Measurements from ENCODE around the gene FGF18. TPM values are rescaled to one million over a fixed set of nuclear protein-coding genes. Genes with fewer than 3 reads are reported as not detected.

FGF18 gene
- total and polyA plus RNA-seq, 3 experiments from 2014 or later, result 0.18 to 0.22 TPM; not detected in 1

- H3K36me3 ChIP-seq (ENCODE audit: insufficient read depth, low read length), result no peaks in the 10 kb centered on the region
- no peak overlapping the region for H3K4me3 ChIP-seq (ENCODE audit: low read length)
- DNase-seq, result no peak
- H3K9me3 ChIP-seq (ENCODE audit: low read length), result no peaks in the 10 kb centered on the region
- H3K9me3 Mint-ChIP-seq, result no peaks in the 10 kb centered on the region
- peaks cover 12 to 29% of the 10 kb centered on the region in 2 donors for H3K27me3 Mint-ChIP-seq
- peaks cover 13% of the 10 kb centered on the region for H3K4me1 ChIP-seq (ENCODE audit: insufficient read depth, low read length)
- peak overlapping the region; percentile 69 to 91 (median 83) for H3K4me3 Mint-ChIP-seq
- H3K27ac Mint-ChIP-seq, result no peak overlapping the region
- POLR2A ChIA-PET, result no interaction called here
- H3K27ac ChIP-seq (ENCODE audit: low read depth, low read length), result no peak overlapping the region
- CTCF ChIA-PET, result interaction anchor here (2.1 kb wide), 1 partner anchor 872 kb away, joined by 6 read pairs; no protein-coding TSS in a partner anchor
- peaks cover 18% of the 10 kb centered on the region for H3K27me3 ChIP-seq (ENCODE audit: insufficient read depth, low read length, poor library complexity, severe bottlenecking)
- no peaks in the 10 kb centered on the region for H3K36me3 Mint-ChIP-seq
- peaks cover 10 to 21% (median 14%) of the 10 kb centered on the region in 3 donors for H3K4me1 Mint-ChIP-seq
Observed at GRCh38 chr5:171420431-171421241, 1.2 kb downstream of the FGF18 start.

GRCh38 chr5:171421331-171422262, 2.1 kb downstream of the FGF18 start:
- Mint-ChIP-seq H3K4me3 (peak overlapping the region in 5 of 7 donors; percentile 28 to 66 (median 54)), H3K9me3 (no peaks in the 10 kb centered on the region), H3K27me3 (peaks cover 12 to 29% of the 10 kb centered on the region in 2 donors), H3K36me3 (no peaks in the 10 kb centered on the region), H3K27ac (no peak overlapping the region), H3K4me1 (peaks cover 10 to 21% (median 14%) of the 10 kb centered on the region in 3 donors)
- ChIA-PET CTCF (interaction anchor here (1.2 to 2.1 kb wide), 2 partner anchors 13 to 871 kb away, joined by 3 to 6 read pairs; no protein-coding TSS in a partner anchor), POLR2A (no interaction called here)
- Histone ChIP-seq H3K36me3 (ENCODE audit: insufficient read depth, low read length) (no peaks in the 10 kb centered on the region), H3K4me3 (ENCODE audit: low read length) (no peak overlapping the region), H3K9me3 (ENCODE audit: low read length) (no peaks in the 10 kb centered on the region), H3K27ac (ENCODE audit: low read depth, low read length) (no peak overlapping the region), H3K4me1 (ENCODE audit: insufficient read depth, low read length) (peaks cover 13% of the 10 kb centered on the region), H3K27me3 (ENCODE audit: insufficient read depth, low read length, poor library complexity, severe bottlenecking) (peaks cover 18% of the 10 kb centered on the region)
- DNase-seq, result no peak

- Mint-ChIP-seq H3K27ac (no peak overlapping the region), H3K4me1 (peaks cover 10 to 21% (median 14%) of the 10 kb centered on the region in 3 donors), H3K27me3 (peaks cover 12 to 29% of the 10 kb centered on the region in 2 donors), H3K4me3 (no peak overlapping the region), H3K9me3 (no peaks in the 10 kb centered on the region), H3K36me3 (no peaks in the 10 kb centered on the region)
- CTCF ChIA-PET, result interaction anchor here (1.2 kb wide), 1 partner anchor 13 kb away, joined by 3 read pairs; no protein-coding TSS in a partner anchor
- Histone ChIP-seq H3K4me1 (ENCODE audit: insufficient read depth, low read length) (peaks cover 13% of the 10 kb centered on the region), H3K4me3 (ENCODE audit: low read length) (no peak overlapping the region), H3K27ac (ENCODE audit: low read depth, low read length) (no peak overlapping the region), H3K9me3 (ENCODE audit: low read length) (no peaks in the 10 kb centered on the region), H3K27me3 (ENCODE audit: insufficient read depth, low read length, poor library complexity, severe bottlenecking) (peaks cover 18% of the 10 kb centered on the region), H3K36me3 (ENCODE audit: insufficient read depth, low read length) (no peaks in the 10 kb centered on the region)
- no peak for DNase-seq
- POLR2A ChIA-PET, result no interaction called here
Observed at GRCh38 chr5:171422495-171422894, 3.0 kb downstream of the FGF18 start.

DNA sequence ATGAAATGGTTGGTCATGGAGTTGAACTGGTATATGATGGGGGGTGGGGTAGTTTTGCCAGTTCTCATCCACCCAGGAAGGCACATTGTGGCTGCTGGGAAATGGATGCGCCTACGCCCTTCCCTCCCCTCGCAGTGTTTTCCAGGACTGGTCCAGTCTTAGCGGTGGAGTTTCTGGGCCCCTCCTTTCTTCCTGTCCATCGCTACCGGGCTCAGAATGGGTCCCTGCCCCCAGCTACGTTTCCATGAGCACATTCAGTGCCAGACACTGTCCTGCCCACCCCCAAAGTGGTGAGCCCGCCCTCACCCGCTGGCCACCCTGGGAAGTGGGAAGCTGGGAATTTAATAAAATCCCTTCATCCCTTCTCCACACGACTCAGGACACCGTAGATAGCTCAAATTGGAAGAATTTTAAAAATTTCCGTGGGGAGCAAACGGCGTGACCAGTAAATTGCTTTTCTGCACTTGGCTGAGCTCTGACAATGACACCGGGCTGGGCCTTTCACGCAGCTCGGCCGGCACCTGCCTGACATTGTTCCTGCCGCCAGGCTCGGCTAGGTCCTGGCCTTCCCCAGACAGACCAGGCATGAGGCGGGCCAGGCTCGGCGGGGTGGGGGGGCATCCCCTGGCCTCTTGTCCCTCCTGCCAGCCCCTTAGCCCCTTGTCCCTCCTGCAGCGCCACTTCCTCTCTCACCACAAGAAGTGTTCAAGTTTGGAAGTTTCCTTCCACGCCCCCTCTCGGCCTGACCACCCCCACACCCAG, 3.6 kb downstream of the FGF18 start:
- H3K27ac ChIP-seq (ENCODE audit: low read depth, low read length), result no peak overlapping the region
- DNase-seq, result no peak
- peaks cover 12 to 29% of the 10 kb centered on the region in 2 donors for H3K27me3 Mint-ChIP-seq
- peaks cover 10 to 21% (median 14%) of the 10 kb centered on the region in 3 donors for H3K4me1 Mint-ChIP-seq
- no peaks in the 10 kb centered on the region for H3K9me3 Mint-ChIP-seq
- H3K4me1 ChIP-seq (ENCODE audit: insufficient read depth, low read length), result peaks cover 13% of the 10 kb centered on the region
- H3K27ac Mint-ChIP-seq, result no peak overlapping the region
- H3K4me3 ChIP-seq (ENCODE audit: low read length), result no peak overlapping the region
- no peaks in the 10 kb centered on the region for H3K36me3 Mint-ChIP-seq
- H3K4me3 Mint-ChIP-seq, result no peak overlapping the region
- CTCF ChIA-PET, result no interaction called here
- H3K9me3 ChIP-seq (ENCODE audit: low read length), result no peaks in the 10 kb centered on the region
- H3K27me3 ChIP-seq (ENCODE audit: insufficient read depth, low read length, poor library complexity, severe bottlenecking), result peaks cover 18% of the 10 kb centered on the region
- POLR2A ChIA-PET, result no interaction called here
- H3K36me3 ChIP-seq (ENCODE audit: insufficient read depth, low read length), result no peaks in the 10 kb centered on the region

- no peak overlapping the region for H3K27ac Mint-ChIP-seq
- Histone ChIP-seq H3K36me3 (ENCODE audit: insufficient read depth, low read length) (no peaks in the 10 kb centered on the region), H3K4me3 (ENCODE audit: low read length) (no peak overlapping the region), H3K27me3 (ENCODE audit: insufficient read depth, low read length, poor library complexity, severe bottlenecking) (peaks cover 18% of the 10 kb centered on the region), H3K4me1 (ENCODE audit: insufficient read depth, low read length) (peaks cover 9% of the 10 kb centered on the region), H3K9me3 (ENCODE audit: low read length) (no peaks in the 10 kb centered on the region), H3K27ac (ENCODE audit: low read depth, low read length) (no peak overlapping the region)
- H3K4me3 Mint-ChIP-seq, result no peak overlapping the region
- H3K4me1 Mint-ChIP-seq, result peaks cover 6 to 11% (median 10%) of the 10 kb centered on the region in 3 donors
- H3K27me3 Mint-ChIP-seq, result peaks cover 15 to 29% of the 10 kb centered on the region in 2 donors
- DNase-seq, result no peak
- ChIA-PET CTCF (no interaction called here), POLR2A (no interaction called here)
- H3K9me3 Mint-ChIP-seq, result no peaks in the 10 kb centered on the region
- no peaks in the 10 kb centered on the region for H3K36me3 Mint-ChIP-seq
Observed at GRCh38 chr5:171424726-171425125, 5.3 kb downstream of the FGF18 start.

DNA sequence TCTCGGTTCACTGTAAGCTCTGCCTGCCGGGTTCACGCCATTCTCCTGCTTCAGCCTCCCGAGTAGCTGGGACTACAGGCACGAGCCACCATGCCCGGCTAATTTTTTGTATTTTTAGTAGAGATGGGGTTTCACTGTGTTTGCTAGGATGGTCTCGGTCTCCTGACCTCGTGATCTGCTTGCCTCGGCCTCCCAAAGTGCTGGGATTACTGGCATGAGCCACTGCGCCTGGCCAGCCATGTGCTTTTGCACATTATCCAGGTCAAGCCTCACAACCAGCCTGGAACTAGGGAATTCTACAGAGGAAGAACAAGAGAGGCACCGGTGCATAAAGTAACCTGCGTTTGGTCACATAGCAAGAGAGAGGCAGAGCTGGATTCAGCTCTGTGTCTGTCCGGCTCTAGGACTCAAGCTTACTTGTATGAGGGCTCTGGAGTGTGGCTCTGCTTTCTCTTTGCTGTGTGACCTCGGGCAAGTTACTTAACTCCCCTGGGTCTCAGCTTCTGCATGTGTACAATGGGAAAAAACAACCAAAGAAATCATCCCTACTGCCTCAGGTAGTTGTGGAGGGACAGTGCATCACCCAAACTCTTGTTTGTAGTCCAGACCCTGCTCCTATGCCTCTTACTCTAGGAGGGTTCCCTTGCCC, 6.3 kb downstream of the FGF18 start:
- CTCF ChIA-PET, result no interaction called here
- no peak for DNase-seq
- H3K4me1 Mint-ChIP-seq, result peaks cover 3 to 5% (median 3%) of the 10 kb centered on the region in 3 donors

DNA sequence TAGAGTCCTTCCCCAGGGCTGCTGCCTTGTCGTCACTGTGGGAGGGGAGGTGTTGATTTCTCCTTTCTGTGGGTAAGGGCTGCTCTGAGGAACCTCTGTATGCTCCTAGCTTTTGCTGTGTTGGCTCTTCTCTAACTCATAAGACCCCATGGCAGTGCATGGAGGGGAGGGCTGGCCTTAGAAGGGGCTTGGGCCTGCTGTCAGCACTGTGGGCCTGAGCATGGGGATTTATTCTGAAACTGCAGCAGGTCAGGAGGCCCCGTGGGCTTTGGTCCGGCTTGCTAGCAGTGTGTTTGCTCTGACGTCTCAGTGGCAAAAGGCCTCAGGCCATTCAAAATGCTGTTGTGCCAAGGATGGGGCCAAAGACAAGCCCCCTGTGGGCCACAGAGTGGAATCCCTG, 6.8 kb downstream of the FGF18 start:
- H3K4me1 ChIP-seq (ENCODE audit: insufficient read depth, low read length), result no peaks in the 10 kb centered on the region
- H3K27ac ChIP-seq (ENCODE audit: low read depth, low read length), result no peak overlapping the region
- no peak for DNase-seq
- CTCF ChIA-PET, result no interaction called here
- Mint-ChIP-seq H3K27ac (no peak overlapping the region), H3K36me3 (no peaks in the 10 kb centered on the region), H3K9me3 (no peaks in the 10 kb centered on the region), H3K4me3 (no peak overlapping the region), H3K4me1 (no peaks in the 10 kb centered on the region), H3K27me3 (peaks cover 8 to 20% of the 10 kb centered on the region in 2 donors)
- H3K27me3 ChIP-seq (ENCODE audit: insufficient read depth, low read length, poor library complexity, severe bottlenecking), result peaks cover 8% of the 10 kb centered on the region
- POLR2A ChIA-PET, result interaction anchor here (1.1 kb wide), 1 partner anchor 39 kb away, joined by 3 read pairs; no protein-coding TSS in a partner anchor
- H3K9me3 ChIP-seq (ENCODE audit: low read length), result no peaks in the 10 kb centered on the region
- no peaks in the 10 kb centered on the region for H3K36me3 ChIP-seq (ENCODE audit: insufficient read depth, low read length)
- no peak overlapping the region for H3K4me3 ChIP-seq (ENCODE audit: low read length)

More for the DNA sequence above, 6.3 kb downstream of the FGF18 start:
- Mint-ChIP-seq H3K27me3 (peaks cover 13 to 24% of the 10 kb centered on the region in 2 donors), H3K36me3 (no peaks in the 10 kb centered on the region), H3K4me3 (no peak overlapping the region), H3K27ac (peak overlapping the region in 1 of 8 donors; percentile 38), H3K9me3 (no peaks in the 10 kb centered on the region)
- H3K4me3 ChIP-seq (ENCODE audit: low read length), result no peak overlapping the region
- POLR2A ChIA-PET, result interaction anchor here (1.1 kb wide), 1 partner anchor 39 kb away, joined by 3 read pairs; no protein-coding TSS in a partner anchor
- H3K36me3 ChIP-seq (ENCODE audit: insufficient read depth, low read length), result no peaks in the 10 kb centered on the region
- no peak overlapping the region for H3K27ac ChIP-seq (ENCODE audit: low read depth, low read length)
- H3K9me3 ChIP-seq (ENCODE audit: low read length), result no peaks in the 10 kb centered on the region
- H3K27me3 ChIP-seq (ENCODE audit: insufficient read depth, low read length, poor library complexity, severe bottlenecking), result peaks cover 14% of the 10 kb centered on the region
- peaks cover 3% of the 10 kb centered on the region for H3K4me1 ChIP-seq (ENCODE audit: insufficient read depth, low read length)

All from CD8-positive, alpha-beta memory T cell (primary cell).